ENCODE results near the gene CSMD2. TPM values are rescaled to one million over a fixed set of nuclear protein-coding genes. Genes with fewer than 3 reads are reported as not detected.

CSMD2 gene
- total RNA-seq, 6 experiments from 2014 or later = under 0.01 to 0.19 (median 0.09) TPM; not detected in 1

GRCh38 chr1:33482412-33482811 is 682.6 kb downstream of the CSMD2 start:
- H3K4me1 ChIP-seq = no peaks in the 10 kb centered on the region
- intact Hi-C loops (cut with DNase I) = no loop called here
- ATAC-seq (no peak), DNase-seq (no peak)
- TF ChIP-seq CTCF (IDR thresholded peaks at IDR 0.05) (no peak), POLR2A (IDR thresholded peaks at IDR 0.05) (no peak)
- no peak overlapping the region for H3K27ac ChIP-seq
- no peaks in the 10 kb centered on the region for H3K27me3 ChIP-seq
- WGBS (ENCODE audit: insufficient coverage, low coverage, low lambda C conversion rate, missing lambda C conversion rate) = 90% methylated on average over 2 of the region's 2 CpGs
- no peak overlapping the region for H3K4me3 ChIP-seq
- H3K36me3 ChIP-seq = no peaks in the 10 kb centered on the region
- no peaks in the 10 kb centered on the region for H3K9me3 ChIP-seq

DNA sequence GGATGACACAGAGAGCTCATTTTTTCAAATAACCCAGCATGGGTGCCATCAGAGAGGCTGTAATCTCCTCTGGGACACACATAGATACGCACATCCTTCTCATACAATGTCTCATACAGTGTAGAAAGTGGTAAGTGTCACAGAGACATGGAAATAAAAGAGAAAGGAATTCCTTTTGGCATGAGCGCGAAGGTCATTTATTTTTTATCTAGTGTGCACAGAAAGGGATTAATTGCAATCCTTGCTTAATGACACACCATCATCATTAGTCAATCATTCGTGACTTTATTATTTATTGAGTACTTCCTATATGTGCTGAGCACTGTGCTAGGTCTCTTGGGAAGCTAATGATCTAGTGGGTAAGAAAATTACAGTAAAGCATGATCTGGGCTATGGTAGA is 687.6 kb downstream of the CSMD2 start:
- H3K4me3 ChIP-seq = no peak overlapping the region
- H3K27ac ChIP-seq = no peak overlapping the region
- no peak for DNase-seq
- TF ChIP-seq CTCF (IDR thresholded peaks at IDR 0.05) = no peak
- no peak for TF ChIP-seq POLR2A (IDR thresholded peaks at IDR 0.05)
- H3K9me3 ChIP-seq = no peaks in the 10 kb centered on the region
- WGBS (ENCODE audit: insufficient coverage, low coverage, low lambda C conversion rate, missing lambda C conversion rate) = 96% methylated on average over 4 of the region's 4 CpGs
- ATAC-seq = no peak
- H3K27me3 ChIP-seq = no peaks in the 10 kb centered on the region
- peaks cover 0 to 4% (median 0%) of the 10 kb centered on the region in 4 donors for H3K4me1 ChIP-seq
- intact Hi-C loops (cut with DNase I) = no loop called here
- no peaks in the 10 kb centered on the region for H3K36me3 ChIP-seq

GRCh38 chr1:33473900-33474299 is 691.1 kb downstream of the CSMD2 start:
- no peak overlapping the region for H3K4me3 ChIP-seq
- no peak for DNase-seq
- no peak overlapping the region for H3K27ac ChIP-seq
- H3K9me3 ChIP-seq = no peaks in the 10 kb centered on the region
- intact Hi-C loops (cut with DNase I) = no loop called here
- TF ChIP-seq POLR2A (IDR thresholded peaks at IDR 0.05) = no peak
- no peak for TF ChIP-seq CTCF (IDR thresholded peaks at IDR 0.05)
- H3K27me3 ChIP-seq = no peaks in the 10 kb centered on the region
- no peaks in the 10 kb centered on the region for H3K36me3 ChIP-seq
- no peak for ATAC-seq
- H3K4me1 ChIP-seq = peaks cover 0 to 4% (median 0%) of the 10 kb centered on the region in 4 donors

GRCh38 chr1:33472269-33472980 is 692.6 kb downstream of the CSMD2 start, which contains the start of gene ZSCAN20:
Gene ZSCAN20 (plus strand): TSS chr1:33472645. CDS start chr1:33479289, 6,644 bp downstream.
- intact Hi-C loops (cut with DNase I) = no loop called here
- ATAC-seq (peak; percentile 95 to 97 (median 96)), DNase-seq (peak; percentile 96 to 98 (median 97))
- H3K4me1 ChIP-seq = peaks cover 0 to 4% (median 0%) of the 10 kb centered on the region in 4 donors
- H3K27ac ChIP-seq = peak within 1 kb of the TSS in 1 of 3 donors; percentile 10
- TF ChIP-seq CTCF (IDR thresholded peaks at IDR 0.05) = no peak
- TF ChIP-seq POLR2A (IDR thresholded peaks at IDR 0.05) = peak; percentile 22
- WGBS (ENCODE audit: insufficient coverage, low coverage, low lambda C conversion rate, missing lambda C conversion rate) = 1% methylated on average over 34 of the region's 38 CpGs
- H3K27me3 ChIP-seq = no peaks in the 10 kb centered on the region
- peak within 1 kb of the TSS; percentile 36 to 55 (median 46) for H3K4me3 ChIP-seq
- H3K9me3 ChIP-seq = no peaks in the 10 kb centered on the region
- no peaks in the 10 kb centered on the region for H3K36me3 ChIP-seq
